Measurements from ENCODE around the gene MSI2. TPM values are rescaled to one million over a fixed set of nuclear protein-coding genes. Genes with fewer than 3 reads are reported as not detected.
"Not testable (repeated sequence)": the region's sequence is repeated elsewhere in the genome, so short reads cannot be mapped to it uniquely, and the experiment has no call there.

The MSI2 gene
- polyA plus RNA-seq, 4 donors: 85.9 to 104 (median 97.5) TPM

- no peak for DNase-seq (ENCODE audit: low read depth in 4 of 4, low spot score in 2 of 4)
These were observed 32.4 kb downstream of the MSI2 start for GRCh38 chr17:57288773-57289121.

GRCh38 chr17:57289130-57289529 is 32.8 kb downstream of the MSI2 start:
- no peak for DNase-seq (ENCODE audit: low read depth in 4 of 4, low spot score in 2 of 4)

GRCh38 chr17:57289613-57290012 is 33.3 kb downstream of the MSI2 start:
- no peak for DNase-seq (ENCODE audit: low read depth in 4 of 4, low spot score in 2 of 4)

GRCh38 chr17:57290981-57291380 is 34.7 kb downstream of the MSI2 start:
- DNase-seq (ENCODE audit: low read depth in 4 of 4, low spot score in 2 of 4): no peak

GRCh38 chr17:57292091-57292490 is 35.8 kb downstream of the MSI2 start:
- DNase-seq (ENCODE audit: low read depth in 4 of 4, low spot score in 2 of 4): no peak

GRCh38 chr17:57293077-57293476 is 36.8 kb downstream of the MSI2 start:
- DNase-seq (ENCODE audit: low read depth in 4 of 4, low spot score in 2 of 4): no peak

- no peak for DNase-seq (ENCODE audit: low read depth in 4 of 4, low spot score in 2 of 4)
These were observed 37.8 kb downstream of the MSI2 start for GRCh38 chr17:57294101-57294500.

- DNase-seq (ENCODE audit: low read depth in 4 of 4, low spot score in 2 of 4): no peak
These were observed 38.5 kb downstream of the MSI2 start for GRCh38 chr17:57294629-57295501.

- DNase-seq (ENCODE audit: low read depth in 4 of 4, low spot score in 2 of 4): no peak
These were observed 39.3 kb downstream of the MSI2 start for GRCh38 chr17:57295526-57296023.

- no peak for DNase-seq (ENCODE audit: low read depth in 4 of 4, low spot score in 2 of 4)
These were observed 39.9 kb downstream of the MSI2 start for GRCh38 chr17:57296231-57296630.

- DNase-seq (ENCODE audit: low read depth in 4 of 4, low spot score in 2 of 4): no peak
These were observed 42.9 kb downstream of the MSI2 start for GRCh38 chr17:57299176-57299575.

- DNase-seq (ENCODE audit: low read depth in 4 of 4, low spot score in 2 of 4): not testable (repeated sequence)
These were observed 44.3 kb downstream of the MSI2 start for GRCh38 chr17:57300592-57300991.

GRCh38 chr17:57302690-57303465 is 46.6 kb downstream of the MSI2 start:
- no peak for DNase-seq (ENCODE audit: low read depth in 4 of 4, low spot score in 2 of 4)

GRCh38 chr17:57305144-57305728 is 48.9 kb downstream of the MSI2 start:
- DNase-seq (ENCODE audit: low read depth in 4 of 4, low spot score in 2 of 4): no peak

GRCh38 chr17:57305908-57306504 is 49.7 kb downstream of the MSI2 start:
- no peak for DNase-seq (ENCODE audit: low read depth in 4 of 4, low spot score in 2 of 4)

- no peak for DNase-seq (ENCODE audit: low read depth in 4 of 4, low spot score in 2 of 4)
These were observed 52.3 kb downstream of the MSI2 start for GRCh38 chr17:57308543-57309186.

- no peak for DNase-seq (ENCODE audit: low read depth in 4 of 4, low spot score in 2 of 4)
These were observed 53.2 kb downstream of the MSI2 start for GRCh38 chr17:57309479-57309878.

GRCh38 chr17:57311281-57312216 is 55.2 kb downstream of the MSI2 start:
- no peak for DNase-seq (ENCODE audit: low read depth in 4 of 4, low spot score in 2 of 4)

- DNase-seq (ENCODE audit: low read depth in 4 of 4, low spot score in 2 of 4): no peak
These were observed 55.9 kb downstream of the MSI2 start for GRCh38 chr17:57312242-57312641.

All from left renal cortex interstitium (tissue), 4 donors.